ENCODE results near the gene LRG1.
A peak's percentile ranks its signal among the peaks of the same experiment; 100 is the strongest.
"Not testable (repeated sequence)": the region's sequence is repeated elsewhere in the genome, so short reads cannot be mapped to it uniquely, and the experiment has no call there.

The LRG1 gene

GRCh38 chr19:4567584-4568071 is 27.8 kb upstream of the LRG1 start:
- TF ChIP-seq CTCF (IDR thresholded peaks at IDR 0.05; ENCODE audit: control insufficient read depth, extremely low read depth, insufficient read depth), result peak; percentile 73
- no peak overlapping the region for H3K4me3 ChIP-seq (ENCODE audit: low read depth, low read length)
- DNase-seq (ENCODE audit: low read depth), result no peak

- no peak for TF ChIP-seq CTCF (IDR thresholded peaks at IDR 0.05; ENCODE audit: control insufficient read depth, extremely low read depth, insufficient read depth)
- H3K4me3 ChIP-seq (ENCODE audit: low read depth, low read length), result no peak overlapping the region
These were observed 26.7 kb upstream of the LRG1 start for GRCh38 chr19:4566402-4567051.

GRCh38 chr19:4563562-4563961 is 23.7 kb upstream of the LRG1 start:
- not testable (repeated sequence) for H3K4me3 ChIP-seq (ENCODE audit: low read depth, low read length); DNase-seq (ENCODE audit: low read depth)

More at GRCh38 chr19:4566402-4567051, 26.7 kb upstream of the LRG1 start:
- no peak for DNase-seq (ENCODE audit: low read depth)

- not testable (repeated sequence) for DNase-seq (ENCODE audit: low read depth); H3K4me3 ChIP-seq (ENCODE audit: low read depth, low read length)
These were observed 22.2 kb upstream of the LRG1 start for GRCh38 chr19:4562085-4562484.

- TF ChIP-seq CTCF (IDR thresholded peaks at IDR 0.05; ENCODE audit: control insufficient read depth, extremely low read depth, insufficient read depth), result no peak
- H3K4me3 ChIP-seq (ENCODE audit: low read depth, low read length), result no peak within 1 kb of the TSS
- DNase-seq (ENCODE audit: low read depth), result no peak
These were observed 19.7 kb upstream of the LRG1 start, which contains the start of gene SEMA6B for GRCh38 chr19:4559569-4559968. SEMA6B (minus strand) TSS chr19:4559684; CDS start chr19:4558457, 1,227 bp downstream.

GRCh38 chr19:4557971-4558941 is 18.4 kb upstream of the LRG1 start:
- H3K4me3 ChIP-seq (ENCODE audit: low read depth, low read length), result no peak overlapping the region
- TF ChIP-seq CTCF (IDR thresholded peaks at IDR 0.05; ENCODE audit: control insufficient read depth, extremely low read depth, insufficient read depth), result peak; percentile 96
- no peak for DNase-seq (ENCODE audit: low read depth)

GRCh38 chr19:4557144-4557970 is 17.5 kb upstream of the LRG1 start:
- no peak overlapping the region for H3K4me3 ChIP-seq (ENCODE audit: low read depth, low read length)
- no peak for DNase-seq (ENCODE audit: low read depth)
- TF ChIP-seq CTCF (IDR thresholded peaks at IDR 0.05; ENCODE audit: control insufficient read depth, extremely low read depth, insufficient read depth), result 0 out of 2 replicates have a peak, but pooled peaks have one; percentile 12

Measured in LNCaP clone FGC (cell line).